GM20000 (cell line): Measurements from ENCODE around the gene KRTAP6-2.

ENCODE experiments used
- DNase-seq: peaks from one replicate; pipeline ENCODE4 v3.0.0; 2012; ENCODE audit warnings: low spot score
- TF ChIP-seq, protein P1 (sequence below): IDR thresholded peaks from 2 replicates; pipeline ENCODE4 v1.5.1; 2012; ENCODE audit warnings: mild to moderate bottlenecking, control low read depth; ENCODE audit errors: extremely low read depth, missing control alignments

KRTAP6-2 gene

DNA sequence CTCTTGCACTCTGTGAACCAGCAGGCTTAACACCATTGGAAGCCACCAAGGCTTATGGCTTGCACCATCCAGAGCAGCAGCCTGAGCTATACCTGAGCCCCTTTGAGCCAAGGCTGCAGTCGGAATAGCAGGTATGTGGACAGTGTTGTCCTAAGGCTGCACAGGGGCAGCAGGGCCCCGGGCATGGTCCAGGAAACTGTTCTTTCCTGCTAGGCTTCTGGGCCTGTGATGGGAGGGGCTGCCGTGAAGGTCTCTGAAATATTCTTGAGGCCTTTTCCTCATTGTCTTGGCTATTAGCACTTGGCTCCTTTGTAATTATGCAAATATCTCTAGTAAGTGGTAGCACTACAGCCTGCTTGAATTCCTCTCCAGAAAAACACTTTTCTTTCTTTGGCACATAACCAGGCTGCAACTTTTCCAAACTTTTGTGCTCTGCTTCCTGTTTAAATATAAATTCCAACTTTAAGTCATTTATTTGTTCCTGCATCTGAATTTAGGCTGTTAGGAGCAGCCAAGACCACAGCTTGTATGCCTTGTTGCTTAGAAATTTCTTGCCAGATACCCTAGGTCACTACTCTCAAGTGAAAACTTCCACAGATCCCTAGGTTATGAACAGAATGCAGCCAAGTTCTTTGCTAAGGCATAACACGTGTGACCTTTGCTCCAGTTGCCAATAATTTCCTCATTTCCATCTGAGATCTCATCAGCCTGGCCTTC is 26.9 kb upstream of the KRTAP6-2 start:
- TF ChIP-seq, protein P1, sequence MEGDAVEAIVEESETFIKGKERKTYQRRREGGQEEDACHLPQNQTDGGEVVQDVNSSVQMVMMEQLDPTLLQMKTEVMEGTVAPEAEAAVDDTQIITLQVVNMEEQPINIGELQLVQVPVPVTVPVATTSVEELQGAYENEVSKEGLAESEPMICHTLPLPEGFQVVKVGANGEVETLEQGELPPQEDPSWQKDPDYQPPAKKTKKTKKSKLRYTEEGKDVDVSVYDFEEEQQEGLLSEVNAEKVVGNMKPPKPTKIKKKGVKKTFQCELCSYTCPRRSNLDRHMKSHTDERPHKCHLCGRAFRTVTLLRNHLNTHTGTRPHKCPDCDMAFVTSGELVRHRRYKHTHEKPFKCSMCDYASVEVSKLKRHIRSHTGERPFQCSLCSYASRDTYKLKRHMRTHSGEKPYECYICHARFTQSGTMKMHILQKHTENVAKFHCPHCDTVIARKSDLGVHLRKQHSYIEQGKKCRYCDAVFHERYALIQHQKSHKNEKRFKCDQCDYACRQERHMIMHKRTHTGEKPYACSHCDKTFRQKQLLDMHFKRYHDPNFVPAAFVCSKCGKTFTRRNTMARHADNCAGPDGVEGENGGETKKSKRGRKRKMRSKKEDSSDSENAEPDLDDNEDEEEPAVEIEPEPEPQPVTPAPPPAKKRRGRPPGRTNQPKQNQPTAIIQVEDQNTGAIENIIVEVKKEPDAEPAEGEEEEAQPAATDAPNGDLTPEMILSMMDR = no peak
- DNase-seq = no peak

DNA sequence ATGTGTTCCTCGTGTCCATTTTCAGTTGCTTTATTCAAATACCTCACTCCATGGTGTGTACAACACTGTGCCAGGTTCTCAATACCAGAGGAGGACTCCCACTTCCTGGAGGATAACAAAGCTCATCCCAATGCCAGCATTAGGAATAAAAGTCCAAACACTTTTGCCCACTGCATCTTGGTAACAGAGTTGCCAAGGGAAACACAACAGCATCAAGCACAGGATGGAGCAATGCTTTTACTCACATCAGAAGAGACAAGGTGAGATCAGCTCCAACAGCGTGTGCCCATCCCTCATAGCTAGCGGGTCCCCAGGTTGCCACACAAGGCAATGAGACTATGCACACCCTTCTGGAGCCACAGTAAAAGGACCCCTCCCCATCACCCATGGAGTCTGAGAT is 24.7 kb upstream of the KRTAP6-2 start:
- TF ChIP-seq, protein P1 = no peak
- no peak for DNase-seq

DNA sequence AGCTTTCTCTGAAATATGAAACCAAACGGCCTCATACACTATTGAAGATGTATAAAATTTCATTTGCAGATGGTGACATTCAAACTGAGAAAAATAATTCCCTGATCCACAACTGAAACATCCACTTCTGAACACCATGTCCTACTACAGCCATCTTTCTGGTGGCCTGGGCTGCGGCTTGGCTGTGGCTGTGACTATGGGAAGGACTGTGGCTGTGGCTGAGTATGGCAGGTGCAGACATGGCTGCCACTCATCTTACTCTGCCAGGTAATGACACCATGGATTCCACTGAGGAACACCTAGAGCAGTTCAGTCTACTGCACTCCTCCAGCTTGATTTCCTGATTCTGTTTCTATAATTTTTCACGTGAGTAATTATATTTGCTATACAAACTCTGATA is 21.8 kb upstream of the KRTAP6-2 start, which contains the start of gene KRTAP20-4:
TSS of gene KRTAP20-4 (plus strand) at position 106 of the 400 bp plus-strand sequence.
- no peak for DNase-seq

DNA sequence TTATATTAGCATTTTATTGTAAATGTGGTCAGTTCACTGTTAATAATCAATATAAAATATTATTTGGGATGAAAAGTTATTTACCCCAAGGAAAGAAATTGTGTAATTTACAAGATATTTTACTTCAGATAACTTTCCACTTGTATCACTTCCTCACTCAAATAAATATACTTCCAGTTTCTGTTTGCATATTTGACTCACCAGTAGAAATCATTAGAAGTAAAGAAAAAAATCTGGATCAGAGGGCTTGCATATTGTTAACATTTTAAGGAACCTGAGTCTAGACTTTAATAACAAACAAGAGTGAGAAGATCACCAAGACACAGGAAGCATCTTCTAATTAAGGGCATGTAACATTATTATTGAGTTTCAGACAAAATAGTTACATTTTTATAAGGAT is 21.4 kb upstream of the KRTAP6-2 start:
- no peak for DNase-seq
- TF ChIP-seq, protein P1 = no peak

More for the DNA sequence above, 21.8 kb upstream of the KRTAP6-2 start, which contains the start of gene KRTAP20-4:
- TF ChIP-seq, protein P1 = no peak

DNA sequence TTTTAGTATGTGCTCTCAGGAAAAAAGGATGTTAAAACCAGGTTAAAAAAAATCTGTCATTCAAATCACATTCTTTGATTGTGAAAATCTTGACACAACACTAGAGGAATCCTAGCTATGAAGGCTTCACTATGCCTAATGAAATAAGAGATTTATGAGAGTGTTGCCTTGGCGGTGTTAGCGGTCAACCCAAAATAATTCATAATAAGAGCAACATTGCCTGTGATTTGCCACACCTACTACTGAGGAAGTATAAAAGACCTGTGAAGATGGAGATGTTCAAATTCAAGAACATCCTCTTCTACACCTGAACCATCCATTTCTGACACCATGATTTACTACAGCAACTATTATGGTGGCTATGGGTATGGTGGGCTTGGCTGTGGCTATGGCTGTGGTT is 17.4 kb upstream of the KRTAP6-2 start, which contains the start of gene KRTAP20-1:
TSS of gene KRTAP20-1 (plus strand) at position 301 of the 400 bp plus-strand sequence. CDS start at position 331, 30 bp downstream.
- DNase-seq = no peak
- TF ChIP-seq, protein P1 = no peak

DNA sequence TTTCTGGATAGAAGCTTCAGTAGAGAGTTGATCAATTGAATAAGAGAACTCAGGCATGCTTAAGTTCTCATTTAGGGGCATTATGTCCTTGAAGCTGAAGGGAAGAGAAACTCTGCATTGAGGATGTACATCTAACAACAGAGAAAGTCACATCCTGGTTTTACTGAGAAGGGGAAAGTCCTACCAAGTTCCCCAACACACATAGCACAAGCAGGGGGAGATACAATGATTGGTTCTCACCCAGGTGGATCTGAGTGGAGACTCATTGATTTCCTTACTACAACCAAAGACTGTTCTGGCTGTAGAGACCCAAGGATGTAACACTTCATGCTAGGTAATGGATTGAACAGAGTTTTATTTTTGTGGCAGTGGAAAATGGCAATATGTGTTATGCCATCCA is 16.5 kb upstream of the KRTAP6-2 start:
- DNase-seq = no peak
- TF ChIP-seq, protein P1 = no peak

DNA sequence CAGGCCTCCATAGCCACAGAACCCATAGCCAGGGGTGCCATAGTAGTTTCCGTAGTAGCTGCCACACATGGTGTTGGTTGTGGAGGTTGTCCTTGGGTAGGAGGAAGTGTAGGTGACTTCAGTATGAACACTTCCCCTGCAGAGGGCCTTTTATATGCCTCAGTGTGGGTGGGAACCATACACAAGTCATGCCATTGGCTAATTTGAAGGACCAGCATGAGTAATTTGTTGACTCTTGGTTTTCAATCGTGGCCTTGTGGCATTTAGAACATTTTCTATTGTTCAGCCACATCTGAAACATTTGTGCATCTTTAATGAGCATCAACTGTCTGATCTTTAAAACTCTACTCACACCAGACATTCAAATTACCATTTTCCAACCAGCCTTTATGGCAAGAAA is 15.1 kb upstream of the KRTAP6-2 start, which contains the start of gene KRTAP6-1:
TSS of gene KRTAP6-1 (minus strand) at position 95 of the 400 bp plus-strand sequence. CDS start at position 69, 26 bp downstream.
- TF ChIP-seq, protein P1 = no peak
- no peak for DNase-seq
